ENCODE data around the gene OGDH.
"Not testable (repeated sequence)": the region's sequence is repeated elsewhere in the genome, so short reads cannot be mapped to it uniquely, and the experiment has no call there.

Gene OGDH

DNA sequence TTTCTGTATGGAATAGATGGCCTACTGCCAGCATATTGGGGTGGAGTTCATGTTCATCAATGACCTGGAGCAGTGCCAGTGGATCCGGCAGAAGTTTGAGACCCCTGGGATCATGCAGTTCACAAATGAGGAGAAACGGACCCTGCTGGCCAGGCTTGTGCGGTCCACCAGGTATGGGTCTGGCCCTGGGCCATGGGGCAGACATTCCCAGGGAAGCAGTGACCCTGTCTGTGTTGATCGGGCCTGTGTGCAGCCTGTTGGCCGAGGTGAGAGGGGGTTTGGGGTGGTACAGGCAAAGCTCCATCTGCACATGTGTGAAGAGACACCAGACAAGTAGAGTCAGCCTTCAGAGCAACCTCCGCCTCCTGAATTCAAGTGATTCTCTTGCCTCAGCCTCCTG, 67.3 kb downstream of the OGDH start:
- no peak for DNase-seq

DNA sequence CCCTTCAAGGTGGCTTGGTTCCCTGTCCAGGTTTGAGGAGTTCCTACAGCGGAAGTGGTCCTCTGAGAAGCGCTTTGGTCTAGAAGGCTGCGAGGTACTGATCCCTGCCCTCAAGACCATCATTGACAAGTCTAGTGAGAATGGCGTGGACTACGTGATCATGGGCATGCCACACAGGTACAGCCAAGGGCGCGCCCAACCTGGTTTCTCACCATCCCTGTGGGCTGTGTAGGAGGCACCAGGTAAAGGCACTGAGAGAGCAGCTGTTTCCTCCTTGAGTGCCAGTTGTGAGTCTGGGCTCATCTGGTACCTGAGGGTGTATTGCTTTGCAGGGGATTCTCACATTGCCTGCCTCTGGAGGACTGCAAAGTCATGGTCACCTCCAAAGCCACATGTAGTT, 68.0 kb downstream of the OGDH start:
- DNase-seq: no peak

DNA sequence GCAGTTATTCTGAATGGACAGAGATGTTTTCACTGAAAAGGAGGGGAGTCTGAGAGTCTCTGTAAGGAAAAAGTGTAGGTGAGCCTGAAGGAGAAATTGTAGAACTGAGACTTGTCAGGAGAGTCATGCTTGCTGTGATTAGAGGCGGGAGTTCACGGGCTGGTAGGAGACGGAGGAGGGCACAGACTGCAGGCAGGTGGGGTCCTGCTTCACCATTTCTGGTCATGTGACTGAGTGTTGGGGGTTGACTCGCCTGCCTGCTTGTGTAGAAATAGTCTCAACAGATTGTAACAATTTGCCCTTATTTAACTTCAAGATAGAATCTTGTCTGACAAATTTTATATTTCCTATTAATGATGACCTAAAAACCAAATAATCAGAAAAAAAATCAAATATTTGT, 70.3 kb downstream of the OGDH start:
- no peak for DNase-seq

DNA sequence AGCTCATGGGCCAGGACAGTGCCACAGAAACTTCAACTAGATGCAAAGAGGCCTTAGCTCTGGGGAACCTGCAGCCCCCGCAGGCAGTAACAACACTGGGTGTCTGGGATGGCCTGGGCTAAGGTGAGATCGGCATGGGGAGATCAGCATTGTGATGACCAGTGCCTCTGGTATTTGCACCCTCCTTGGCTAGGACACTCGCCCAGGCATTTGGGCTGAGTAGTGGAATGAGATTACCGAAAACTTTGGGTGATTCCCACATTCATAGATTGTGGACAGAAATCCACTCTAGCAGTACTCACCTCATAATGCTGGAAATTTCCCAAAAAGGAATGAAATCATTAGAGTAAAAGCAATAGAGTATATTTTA, 71.7 kb downstream of the OGDH start:
- no peak for DNase-seq

DNA sequence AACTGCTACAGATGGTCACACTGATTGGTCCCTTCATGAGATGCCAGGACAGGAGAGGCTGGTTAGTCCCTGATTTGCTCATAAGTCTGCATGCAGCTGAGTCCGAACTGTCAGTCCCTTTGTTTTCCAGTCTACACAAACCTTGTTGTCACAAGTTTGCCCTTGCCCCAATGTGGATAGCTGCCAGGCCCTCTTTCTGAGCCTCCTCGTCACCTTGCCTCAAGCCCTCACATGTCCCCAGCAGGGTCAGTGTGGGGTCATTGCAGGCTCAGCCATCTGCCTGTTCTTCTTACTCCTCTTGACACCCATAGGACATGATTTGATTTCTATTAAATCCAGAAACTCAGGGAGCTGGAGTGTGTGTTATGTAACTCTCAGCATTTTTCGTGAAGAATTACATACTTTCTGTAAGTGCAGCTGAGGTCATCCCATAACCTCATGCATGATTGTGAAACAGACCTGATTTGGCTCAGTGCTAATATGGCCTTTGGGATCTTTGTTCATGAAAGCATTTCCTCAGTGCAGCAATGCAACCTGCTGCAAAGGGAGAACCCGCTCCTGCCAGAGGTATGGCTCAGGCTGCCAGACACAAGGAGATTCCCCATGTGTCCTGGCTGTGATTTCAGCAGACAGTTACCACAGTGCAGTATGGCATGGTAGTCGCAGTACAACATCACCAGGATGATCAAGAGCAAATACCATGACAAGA, 72.2 kb downstream of the OGDH start:
- DNase-seq: no peak

DNA sequence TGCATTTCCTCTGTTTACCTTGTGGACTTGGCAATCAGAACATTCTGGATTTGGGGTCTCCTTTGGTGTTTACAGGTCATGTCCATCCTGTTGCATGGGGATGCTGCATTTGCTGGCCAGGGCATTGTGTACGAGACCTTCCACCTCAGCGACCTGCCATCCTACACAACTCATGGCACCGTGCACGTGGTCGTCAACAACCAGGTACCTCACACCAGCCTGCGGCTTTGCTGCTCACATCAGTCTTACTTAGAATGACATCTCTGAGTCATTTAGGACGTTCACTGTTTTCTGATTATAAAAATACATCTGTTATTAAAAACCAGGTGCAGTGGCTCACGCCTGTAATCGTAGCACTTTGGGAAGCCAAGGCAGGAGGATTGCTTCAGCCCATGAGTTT, 75.2 kb downstream of the OGDH start:
- DNase-seq: no peak

DNA sequence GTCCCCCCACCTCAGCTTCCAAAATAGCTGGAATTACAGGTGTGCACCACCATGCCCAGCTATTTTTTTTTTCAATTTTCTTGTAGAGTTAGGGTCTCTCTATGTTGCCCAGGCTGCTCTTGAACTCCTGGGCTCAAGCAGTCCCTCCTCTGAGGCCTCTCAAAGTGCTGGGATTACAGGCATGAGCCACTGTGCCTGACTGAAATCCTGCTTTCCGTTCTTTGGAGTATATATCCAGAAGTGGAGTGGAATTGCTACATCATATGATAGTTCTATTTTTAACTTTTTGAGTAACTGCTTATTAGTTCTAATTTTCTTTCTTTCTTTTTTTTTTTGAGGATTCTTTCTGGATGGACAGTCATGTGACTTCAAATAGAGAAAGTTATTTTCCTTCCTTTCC, 79.3 kb downstream of the OGDH start:
- no peak for DNase-seq

DNA sequence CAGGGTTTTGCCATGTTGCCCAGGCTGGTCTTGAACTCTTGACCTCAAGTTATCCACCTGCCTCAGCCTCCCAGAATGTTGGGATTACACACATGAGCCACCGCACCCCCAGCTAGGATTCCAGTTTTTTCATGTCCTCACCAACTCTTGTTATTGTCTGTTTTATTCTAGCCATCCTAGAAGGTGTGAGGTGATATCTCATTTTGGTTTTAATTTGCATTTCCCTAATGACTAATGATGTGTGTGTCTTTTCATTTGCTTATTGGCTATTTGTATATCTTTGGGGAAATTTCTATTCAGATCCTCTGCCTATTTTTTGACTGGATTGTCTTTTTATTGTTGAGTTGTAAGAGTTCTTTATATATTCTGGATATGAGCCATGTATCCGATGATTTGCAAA, 83.0 kb downstream of the OGDH start:
- no peak for DNase-seq

DNA sequence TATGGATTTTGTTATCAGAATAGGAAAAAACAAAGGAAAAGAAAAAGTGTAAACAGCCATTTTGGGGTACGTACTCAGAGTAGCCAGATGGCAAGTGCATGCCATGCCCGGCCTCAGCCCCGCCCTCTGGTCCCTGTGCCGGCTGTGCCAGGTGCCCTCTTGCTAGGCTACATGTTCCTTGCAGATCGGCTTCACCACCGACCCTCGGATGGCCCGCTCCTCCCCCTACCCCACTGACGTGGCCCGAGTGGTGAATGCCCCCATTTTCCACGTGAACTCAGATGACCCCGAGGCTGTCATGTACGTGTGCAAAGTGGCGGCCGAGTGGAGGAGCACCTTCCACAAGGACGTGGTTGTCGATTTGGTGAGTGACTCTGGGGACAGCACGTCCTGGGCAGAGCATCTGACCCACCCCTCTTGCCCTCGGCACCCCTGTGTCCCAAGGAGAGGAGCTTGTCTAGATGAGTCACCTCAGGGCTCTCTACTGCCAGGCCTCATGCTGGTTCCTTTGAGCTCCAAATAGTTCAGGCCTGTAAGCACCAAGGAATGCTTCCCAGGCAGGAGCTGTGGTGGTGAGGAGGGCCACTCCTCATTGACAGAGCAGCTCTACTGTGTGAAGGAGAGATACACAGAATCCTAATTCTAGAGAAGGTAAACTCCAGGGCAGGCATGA, 87.3 kb downstream of the OGDH start:
- no peak for DNase-seq

DNA sequence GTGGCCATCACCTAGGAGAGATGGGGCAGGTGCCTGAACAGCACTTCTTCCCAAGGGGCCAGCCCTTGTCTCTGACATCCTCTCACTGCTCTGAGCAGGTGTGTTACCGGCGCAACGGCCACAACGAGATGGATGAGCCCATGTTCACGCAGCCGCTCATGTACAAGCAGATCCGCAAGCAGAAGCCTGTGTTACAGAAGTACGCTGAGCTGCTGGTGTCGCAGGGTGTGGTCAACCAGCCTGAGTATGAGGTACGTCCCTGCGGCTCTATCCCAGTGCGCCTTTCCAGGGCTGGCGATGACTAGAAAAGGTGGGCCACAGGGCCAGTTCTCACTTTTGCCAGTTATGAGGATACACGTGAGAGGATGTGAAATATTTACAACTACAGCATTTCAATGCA, 87.9 kb downstream of the OGDH start:
- no peak for DNase-seq

DNA sequence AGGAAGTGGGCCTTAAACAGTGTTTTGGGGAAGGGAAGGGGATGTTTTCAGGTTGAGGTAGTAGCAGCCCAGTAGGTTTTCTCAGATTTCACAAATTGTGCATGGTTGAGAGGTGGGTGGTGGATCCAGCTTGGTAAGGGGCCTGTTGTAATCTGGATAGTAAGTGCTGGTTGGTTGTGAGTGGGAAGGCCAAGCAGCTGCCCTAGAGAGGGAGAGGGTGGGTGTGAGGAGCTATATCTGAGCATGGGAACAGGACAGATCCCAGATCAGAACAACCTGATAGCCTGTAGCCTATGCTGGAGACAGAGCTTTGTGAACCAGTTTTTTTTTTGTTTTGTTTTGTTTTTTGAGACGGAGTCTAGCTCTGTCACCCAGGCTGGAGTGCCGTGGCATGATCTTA, 88.3 kb downstream of the OGDH start:
- DNase-seq: no peak

DNA sequence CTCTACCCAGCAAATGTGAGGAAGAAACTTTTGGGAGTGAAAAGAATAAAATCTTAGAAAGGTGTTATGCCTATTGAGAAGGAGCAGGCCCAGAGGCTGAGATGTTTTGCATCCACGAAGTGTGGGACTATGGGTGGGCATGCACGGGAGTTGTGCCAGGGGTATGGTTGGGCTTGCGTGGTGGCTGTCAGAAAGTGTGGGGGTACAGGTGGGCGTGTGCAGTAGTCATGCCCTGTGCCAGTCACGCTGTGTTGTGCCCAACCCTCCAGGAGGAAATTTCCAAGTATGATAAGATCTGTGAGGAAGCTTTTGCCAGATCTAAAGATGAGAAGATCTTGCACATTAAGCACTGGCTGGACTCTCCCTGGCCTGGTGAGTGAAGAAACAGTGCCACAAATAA, 89.3 kb downstream of the OGDH start:
- DNase-seq: no peak

DNA sequence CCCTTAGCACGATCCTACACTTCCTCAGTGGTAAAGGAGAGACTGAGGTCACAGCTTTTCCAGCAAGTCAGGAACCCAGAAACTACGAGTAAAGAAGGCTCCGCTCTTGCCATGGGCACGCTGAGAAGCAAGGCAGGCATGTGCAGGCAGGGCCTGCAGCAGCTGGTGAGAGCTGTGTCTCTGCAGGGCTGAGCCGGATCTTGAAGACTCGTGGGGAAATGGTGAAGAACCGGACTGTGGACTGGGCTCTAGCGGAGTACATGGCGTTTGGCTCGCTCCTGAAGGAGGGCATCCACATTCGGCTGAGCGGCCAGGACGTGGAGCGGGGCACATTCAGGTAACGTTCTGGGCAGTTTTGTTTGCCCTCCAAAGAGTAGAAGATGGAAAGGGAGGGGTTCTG, 90.3 kb downstream of the OGDH start:
- DNase-seq: no peak

DNA sequence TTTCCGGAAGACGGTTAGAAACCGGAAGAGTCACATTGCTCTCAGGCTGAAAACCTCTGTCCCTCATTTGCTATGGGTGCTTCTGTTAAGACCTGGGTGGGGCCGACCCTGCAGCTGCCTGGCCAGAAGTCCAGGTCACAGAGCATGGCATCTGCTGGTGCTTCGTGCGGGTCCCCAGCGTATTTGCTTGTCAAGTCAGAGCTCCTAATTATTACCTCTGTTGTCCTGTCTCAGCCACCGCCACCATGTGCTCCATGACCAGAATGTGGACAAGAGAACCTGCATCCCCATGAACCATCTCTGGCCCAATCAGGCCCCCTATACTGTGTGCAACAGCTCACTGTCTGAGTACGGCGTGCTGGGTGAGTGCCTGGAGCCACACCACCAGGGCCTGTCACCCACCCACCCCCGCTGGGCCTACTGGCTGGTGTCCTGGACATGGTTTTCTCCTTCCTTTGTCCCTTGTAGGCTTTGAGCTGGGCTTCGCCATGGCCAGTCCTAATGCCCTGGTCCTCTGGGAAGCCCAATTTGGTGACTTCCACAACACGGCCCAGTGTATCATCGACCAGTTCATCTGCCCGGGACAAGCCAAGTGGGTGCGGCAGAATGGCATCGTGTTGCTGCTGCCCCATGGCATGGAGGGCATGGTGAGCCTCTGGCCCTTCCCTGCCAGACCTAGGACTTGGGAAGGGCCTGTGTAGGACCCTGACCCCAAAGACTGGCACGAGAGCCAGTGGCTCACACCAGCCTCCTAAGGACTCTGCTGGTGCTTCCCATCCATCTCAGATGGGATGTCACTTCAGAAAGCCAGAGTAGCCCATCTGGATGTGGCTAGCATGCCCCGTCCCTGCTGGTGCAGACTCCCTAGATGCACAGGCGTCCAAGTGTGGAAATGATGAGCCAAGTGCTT, 91.0 kb downstream of the OGDH start:
- DNase-seq: no peak

DNA sequence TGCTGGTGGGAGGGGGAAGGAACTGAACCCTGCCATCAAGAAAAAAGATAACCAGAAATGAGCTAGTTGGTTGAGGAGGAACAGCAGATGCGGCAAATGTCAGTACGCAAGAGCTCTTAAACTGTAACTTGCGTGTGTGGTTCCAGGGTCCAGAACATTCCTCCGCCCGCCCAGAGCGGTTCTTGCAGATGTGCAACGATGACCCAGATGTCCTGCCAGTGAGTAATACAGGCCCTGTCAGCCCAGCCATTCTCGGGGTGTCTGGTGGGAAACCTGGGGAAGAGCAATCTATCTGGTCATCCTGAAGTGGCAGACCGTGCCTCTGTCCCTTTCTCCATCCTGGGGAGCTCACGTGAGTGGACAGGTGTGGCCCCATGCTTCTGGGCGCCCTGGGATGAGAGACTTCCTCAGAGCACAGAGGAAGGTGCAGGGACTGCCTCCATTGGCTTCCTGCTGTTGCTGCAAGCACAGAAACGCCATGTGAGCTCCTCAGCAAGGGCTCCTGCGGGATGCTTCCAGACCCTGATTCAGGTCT, 91.7 kb downstream of the OGDH start:
- no peak for DNase-seq

DNA sequence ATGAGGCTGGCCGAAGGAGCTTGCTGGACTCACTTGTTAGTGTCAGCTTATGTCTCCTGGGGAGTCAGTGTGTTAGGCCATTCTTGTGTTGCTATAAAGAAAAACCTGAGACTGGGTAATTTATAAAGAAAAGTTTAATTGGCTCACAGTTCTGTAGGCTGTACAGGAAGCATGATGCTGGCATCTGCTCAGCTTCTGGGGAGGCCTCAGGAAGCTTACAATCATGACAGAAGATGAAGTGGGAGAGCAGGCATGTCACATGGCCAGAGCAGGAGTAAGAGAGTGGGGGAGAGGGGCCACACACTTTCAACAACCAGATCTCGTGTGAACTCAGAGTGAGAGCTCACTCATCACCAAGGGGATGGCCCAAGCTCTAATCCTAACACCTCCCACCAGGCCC, 93.2 kb downstream of the OGDH start:
- not testable (repeated sequence) for DNase-seq

DNA sequence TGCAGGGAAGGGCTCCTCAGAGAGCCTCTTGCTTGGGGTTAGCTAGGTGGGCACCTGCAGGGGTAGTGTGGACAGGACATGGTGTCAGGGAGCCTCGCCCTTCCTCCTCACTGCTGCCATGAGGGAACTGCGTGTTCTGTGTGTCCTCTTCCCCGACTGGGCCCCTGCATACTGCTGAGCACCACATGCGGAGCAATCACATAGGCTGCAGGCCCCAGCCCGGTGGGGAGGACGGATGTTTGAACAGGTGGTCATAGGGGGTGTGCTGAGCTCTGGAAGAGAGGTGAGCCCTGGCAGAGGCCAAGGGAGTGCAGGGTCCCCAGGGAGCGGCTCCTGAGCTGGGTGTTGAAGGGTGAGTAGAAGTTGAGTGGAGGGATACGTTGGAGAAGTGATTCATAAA, 93.9 kb downstream of the OGDH start:
- no peak for DNase-seq

DNA sequence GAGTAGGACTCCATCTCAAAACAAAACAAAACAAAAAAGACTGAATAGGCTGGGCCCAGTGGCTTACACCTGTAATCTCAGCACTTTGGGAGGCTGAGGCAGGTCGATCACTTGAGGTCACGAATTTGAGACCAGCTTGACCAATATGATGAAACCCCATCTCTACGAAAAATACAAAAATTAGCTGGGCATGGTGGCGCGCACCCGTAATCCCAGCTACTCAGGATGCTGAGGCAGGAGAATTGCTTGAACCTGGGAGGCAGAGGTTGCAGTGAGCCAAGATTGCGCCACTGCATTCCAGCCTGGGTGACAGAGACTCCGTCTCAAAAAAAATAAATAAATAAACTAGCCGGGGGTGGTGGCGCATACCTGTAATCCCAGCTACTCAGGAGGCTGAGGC, 97.0 kb downstream of the OGDH start:
- DNase-seq: not testable (repeated sequence)

DNA sequence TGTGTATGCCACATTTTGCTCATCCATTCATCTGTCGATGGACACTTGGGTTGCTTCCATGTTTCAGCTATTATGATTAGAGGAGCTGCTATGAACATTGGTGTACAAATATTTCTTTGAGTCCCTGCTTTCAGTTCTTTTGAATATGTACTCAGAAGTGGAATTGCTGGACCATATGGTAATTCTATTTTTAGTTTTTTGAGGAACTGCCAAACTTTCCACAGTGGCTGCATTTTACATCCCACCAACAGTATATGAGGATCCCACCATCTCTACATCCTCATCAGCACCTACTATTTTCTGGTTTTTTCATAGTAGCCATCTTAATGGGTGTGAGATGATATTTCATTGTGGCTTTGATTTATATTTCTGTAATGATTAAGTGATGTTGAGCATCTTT, 97.5 kb downstream of the OGDH start:
- DNase-seq: no peak

DNA sequence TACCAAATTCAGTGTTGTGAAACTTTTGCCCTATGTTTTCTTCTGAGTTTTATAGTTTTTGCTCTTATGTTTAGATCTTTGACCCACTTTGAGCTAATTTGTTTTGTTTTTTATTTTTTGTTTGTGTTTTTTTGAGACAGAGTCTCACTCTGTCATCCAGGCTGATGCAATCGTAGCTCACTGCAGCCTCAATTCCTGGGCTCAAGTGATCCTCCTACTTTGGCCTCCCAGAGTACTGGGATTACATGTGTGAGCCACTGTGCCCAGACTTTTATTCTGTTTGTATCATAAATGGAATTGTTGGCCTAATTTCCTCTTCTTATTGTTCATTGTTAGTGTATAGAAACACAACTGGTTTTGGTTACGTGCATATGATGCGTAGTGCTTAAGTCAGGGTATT, 99.0 kb downstream of the OGDH start:
- no peak for DNase-seq

DNA sequence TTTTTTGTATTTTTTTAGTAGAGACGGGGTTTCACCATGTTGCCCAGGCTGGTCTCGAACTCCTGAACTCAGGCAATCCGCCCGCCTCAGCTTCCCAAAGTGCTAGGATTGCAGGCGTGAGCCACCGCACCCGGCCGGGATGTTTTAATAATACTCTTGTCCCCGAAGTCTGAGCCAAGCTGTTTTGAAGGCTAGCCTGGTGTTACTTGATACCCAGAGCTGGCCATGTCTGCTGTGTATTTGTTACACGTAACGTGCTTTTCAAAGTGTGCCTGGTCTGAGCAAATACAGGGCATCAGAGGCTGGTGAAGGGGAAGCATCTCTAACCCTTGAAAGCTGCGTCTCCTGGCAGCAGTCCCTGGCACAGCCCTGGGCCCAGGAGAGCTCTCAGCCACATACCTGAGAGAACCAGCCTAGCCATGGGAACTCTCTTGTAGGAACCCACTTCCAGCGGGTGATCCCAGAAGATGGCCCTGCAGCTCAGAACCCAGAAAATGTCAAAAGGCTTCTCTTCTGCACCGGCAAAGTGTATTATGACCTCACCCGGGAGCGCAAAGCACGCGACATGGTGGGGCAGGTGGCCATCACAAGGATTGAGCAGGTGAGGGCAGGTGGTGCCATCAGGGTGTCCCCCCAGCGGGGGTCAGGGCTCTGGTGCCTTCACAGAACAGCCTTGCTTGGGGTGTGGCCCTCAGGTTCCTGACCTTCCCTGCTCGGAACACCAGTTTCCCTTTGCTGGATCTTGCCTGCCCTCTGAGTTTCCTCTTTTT, 100.5 kb downstream of the OGDH start:
- no peak for DNase-seq

DNA sequence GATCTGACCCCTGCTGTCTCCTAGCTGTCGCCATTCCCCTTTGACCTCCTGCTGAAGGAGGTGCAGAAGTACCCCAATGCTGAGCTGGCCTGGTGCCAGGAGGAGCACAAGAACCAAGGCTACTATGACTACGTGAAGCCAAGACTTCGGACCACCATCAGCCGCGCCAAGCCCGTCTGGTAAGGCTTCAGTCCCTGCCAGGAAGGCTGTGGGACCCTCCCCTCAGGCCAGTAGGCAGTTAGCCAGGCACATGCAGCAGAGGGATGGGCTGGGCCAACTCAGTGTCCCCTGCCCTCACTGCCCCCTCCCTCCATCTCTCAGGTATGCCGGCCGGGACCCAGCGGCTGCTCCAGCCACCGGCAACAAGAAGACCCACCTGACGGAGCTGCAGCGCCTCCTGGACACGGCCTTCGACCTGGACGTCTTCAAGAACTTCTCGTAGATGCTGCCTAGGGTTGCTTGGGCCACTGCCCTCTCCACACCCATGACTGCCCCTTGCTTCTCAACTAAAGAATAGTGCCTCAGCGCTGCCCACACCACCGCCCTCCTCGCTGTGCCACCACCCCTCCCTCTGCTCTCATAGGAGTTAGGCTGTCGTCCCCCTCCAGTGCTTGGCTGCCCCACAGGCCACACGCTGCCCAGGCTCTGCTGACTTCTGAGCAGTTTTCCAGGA, 101.3 kb downstream of the OGDH start:
- DNase-seq: no peak
